GM10847 (cell line): Measurements from ENCODE around the gene OR2L2.

Experiments used
- POLR2A ChIP-seq: IDR thresholded peaks from 2 replicates; pipeline ENCODE4 v1.6.1; 2011; ENCODE audit not compliant: insufficient read length; ENCODE audit errors: extremely low read depth

The OR2L2 gene

GRCh38 chr1:248029770-248030169 is at the start of gene OR2L2:
OR2L2 (plus strand) TSS chr1:248030070; CDS start chr1:248038268, 8,198 bp downstream.
- no peak for TF ChIP-seq POLR2A

DNA sequence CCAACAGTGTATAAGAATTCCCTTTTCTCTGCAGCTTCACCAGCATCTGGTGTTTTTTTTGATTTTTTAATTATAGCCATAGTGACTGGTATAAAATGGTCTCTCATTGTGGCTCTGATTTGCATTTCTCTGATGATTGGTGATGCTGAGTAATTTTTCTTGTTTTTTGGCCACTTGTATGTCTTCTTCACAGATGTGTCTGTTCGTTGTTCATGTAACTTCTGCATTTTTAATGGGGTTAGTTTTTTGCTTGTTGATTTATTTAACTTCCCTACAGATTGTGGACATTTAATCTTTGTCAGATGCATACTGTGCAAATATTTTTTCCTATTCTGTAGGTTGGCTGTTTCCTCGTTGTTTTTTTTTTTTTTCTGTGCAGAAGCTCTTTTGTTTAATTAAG is 36.9 kb upstream of the OR2L2 start:
- no peak for TF ChIP-seq POLR2A

- no peak for TF ChIP-seq POLR2A
These were observed 31.1 kb upstream of the OR2L2 start for GRCh38 chr1:247998811-247999210.

DNA sequence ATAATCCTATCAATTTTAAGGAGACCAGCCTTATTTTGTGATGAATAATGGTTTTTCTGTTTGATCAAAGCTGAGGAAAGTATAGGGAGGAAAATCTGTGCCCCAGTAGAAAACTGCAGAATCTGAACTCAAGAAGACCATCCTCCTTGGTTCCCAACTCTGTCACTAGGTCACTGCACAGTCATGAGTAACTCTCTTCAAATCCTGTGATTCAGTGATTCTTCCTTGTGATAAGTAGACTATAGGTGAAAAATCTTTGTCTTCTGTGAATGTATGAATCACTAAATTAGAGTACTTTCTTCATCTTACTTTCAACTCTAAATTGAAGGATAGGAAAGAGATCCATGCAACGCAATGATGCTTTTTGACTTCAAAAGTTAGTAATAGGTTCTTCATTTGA is 29.7 kb upstream of the OR2L2 start:
- no peak for TF ChIP-seq POLR2A

GRCh38 chr1:248007778-248008177 is 22.1 kb upstream of the OR2L2 start:
- no peak for TF ChIP-seq POLR2A

DNA sequence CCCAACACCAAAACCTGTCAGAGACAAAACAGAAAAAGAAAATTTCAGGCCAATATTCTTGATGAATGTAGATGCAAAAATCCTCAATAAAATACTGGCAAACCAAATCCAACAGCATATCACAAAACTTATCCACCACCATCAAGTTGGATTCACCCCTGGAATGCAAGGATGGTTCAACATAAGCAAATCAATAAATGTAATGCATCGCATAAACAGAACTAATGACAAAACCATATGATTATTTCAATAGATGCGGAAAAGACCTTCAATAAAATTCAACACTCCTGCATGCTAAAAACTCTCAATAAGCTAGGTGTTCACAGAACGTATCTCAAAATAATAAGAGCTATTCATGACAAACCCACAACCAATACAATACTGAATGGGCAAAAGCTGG is 20.2 kb upstream of the OR2L2 start:
- TF ChIP-seq POLR2A = no peak

- TF ChIP-seq POLR2A = no peak
These were observed 16.6 kb upstream of the OR2L2 start, which contains the start of gene OR2L5 for GRCh38 chr1:248013229-248013710. OR2L5 (plus strand) TSS chr1:248013660; CDS start chr1:248021948, 8,288 bp downstream.

- no peak for TF ChIP-seq POLR2A
These were observed 14.1 kb upstream of the OR2L2 start for GRCh38 chr1:248015803-248016202.

DNA sequence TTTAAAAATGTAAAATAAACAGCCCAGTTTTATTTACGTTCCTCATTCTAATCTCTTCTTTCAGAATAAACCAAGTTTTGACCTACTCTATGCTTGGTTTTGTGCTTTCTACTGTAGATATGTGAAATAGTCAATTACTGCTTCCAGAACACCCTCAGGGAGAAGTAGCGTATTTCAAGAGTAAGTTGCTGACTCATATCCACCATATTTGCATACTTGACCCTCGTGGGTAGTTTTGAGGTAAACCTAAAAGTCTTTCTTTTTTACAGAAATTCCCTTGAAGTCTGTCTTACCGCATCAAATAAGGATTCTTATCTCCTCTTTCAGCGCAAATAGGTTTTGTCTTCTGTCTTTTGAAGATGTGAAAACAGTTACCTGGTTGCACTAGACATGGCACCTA is 15.3 kb downstream of the OR2L2 start:
- TF ChIP-seq POLR2A = no peak

- no peak for TF ChIP-seq POLR2A
These were observed 16.7 kb downstream of the OR2L2 start, which contains the start of gene OR2L3 for GRCh38 chr1:248046536-248046935. OR2L3 (plus strand) TSS chr1:248046836; CDS start chr1:248060682, 13,846 bp downstream.

GRCh38 chr1:248047008-248047407 is 17.1 kb downstream of the OR2L2 start:
- TF ChIP-seq POLR2A = no peak

GRCh38 chr1:248054671-248055070 is 24.8 kb downstream of the OR2L2 start:
- TF ChIP-seq POLR2A = no peak

GRCh38 chr1:248055261-248055660 is 25.4 kb downstream of the OR2L2 start:
- no peak for TF ChIP-seq POLR2A

DNA sequence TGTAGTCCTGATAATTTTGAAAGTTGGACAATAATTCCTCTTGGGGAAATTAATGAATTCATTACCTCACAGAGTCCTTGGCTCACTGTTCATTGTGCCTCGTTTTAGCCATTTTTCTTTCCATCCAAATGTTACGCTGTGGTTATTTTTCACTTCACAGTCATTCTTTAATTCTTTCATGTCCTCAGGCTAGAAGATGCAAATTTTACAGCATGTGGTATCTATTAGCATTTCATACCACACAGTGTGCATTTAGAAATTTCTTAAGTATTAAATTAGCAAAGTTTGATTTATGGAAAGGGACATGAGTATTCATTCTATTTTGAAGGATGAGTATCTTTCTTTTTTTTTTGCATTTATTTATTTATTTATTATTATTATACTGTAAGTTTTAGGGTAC is 35.2 kb downstream of the OR2L2 start:
- no peak for TF ChIP-seq POLR2A

DNA sequence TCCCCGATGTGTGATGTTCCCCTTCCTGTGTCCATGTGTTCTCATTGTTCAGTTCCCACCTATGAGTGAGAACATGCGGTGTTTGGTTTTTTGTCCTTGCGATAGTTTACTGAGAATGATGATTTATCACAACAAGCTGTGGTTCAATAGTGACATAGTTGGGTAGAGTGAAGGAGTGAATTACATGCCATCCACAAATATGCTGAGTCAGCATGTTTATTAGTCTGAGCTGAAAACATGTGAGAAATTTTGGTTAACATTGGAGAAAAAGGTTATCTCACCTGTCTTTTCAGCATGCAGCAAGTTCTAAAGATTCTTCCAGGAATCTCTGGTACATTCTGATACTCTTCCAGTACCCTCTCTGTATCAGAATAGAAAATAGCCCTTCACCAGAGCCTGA is 35.7 kb downstream of the OR2L2 start:
- no peak for TF ChIP-seq POLR2A
